Urothelium cell line (cell line): ENCODE results near the gene PJVK.
"Not testable (repeated sequence)": the region's sequence is repeated elsewhere in the genome, so short reads cannot be mapped to it uniquely, and the experiment has no call there.

Source experiments
- DNase-seq: peaks from one replicate; pipeline ENCODE4 v3.0.0; 2011; ENCODE audit warnings: low spot score, mixed read lengths
- FAIRE-seq: peaks from 2 replicates; lab custom pipeline; 2011; peaks lifted over from hg19 to GRCh38; lab: Jason Lieb, UNC

Gene PJVK, protein sequence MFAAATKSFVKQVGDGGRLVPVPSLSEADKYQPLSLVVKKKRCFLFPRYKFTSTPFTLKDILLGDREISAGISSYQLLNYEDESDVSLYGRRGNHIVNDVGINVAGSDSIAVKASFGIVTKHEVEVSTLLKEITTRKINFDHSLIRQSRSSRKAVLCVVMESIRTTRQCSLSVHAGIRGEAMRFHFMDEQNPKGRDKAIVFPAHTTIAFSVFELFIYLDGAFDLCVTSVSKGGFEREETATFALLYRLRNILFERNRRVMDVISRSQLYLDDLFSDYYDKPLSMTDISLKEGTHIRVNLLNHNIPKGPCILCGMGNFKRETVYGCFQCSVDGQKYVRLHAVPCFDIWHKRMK

DNA sequence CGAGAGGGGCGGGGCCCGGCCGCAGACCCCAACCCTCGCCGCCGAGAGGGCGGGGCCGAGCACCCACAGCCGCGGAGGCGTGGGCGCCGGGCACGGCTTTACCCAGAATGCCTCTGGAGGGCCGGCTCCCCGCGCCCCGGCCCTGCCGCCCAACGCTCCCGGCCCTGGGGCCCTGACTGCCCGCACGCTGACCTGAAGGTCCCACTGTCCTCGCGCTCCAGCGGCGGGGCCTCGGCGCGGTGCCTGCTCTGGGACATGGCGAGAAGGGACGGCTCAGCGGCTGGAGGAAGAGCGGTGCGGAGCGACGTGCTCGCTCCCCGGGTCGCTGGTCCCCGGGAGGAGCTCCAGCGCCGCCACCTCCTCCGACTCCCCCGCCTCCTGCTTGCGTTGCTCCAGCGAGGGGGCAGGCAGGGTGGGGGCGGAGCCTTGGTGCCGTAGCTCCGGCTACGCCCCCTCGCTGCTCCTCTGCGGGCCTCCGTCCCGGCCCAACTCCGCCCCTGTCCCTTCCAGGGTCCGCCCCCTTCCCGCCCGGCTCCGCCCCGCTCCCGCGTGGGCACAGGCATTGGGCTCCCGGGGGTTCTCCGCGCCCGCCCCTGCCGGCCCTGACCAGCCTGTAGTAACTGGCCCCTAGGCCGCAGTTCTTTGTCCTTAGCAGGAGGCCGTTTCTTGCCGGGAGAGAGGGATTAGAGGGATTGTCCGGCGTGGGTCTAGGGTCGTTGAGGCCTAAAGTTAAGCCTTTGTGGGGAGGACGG lies at the start of gene PJVK, which contains the start of gene PRKRA:
Gene PJVK, plus strand, starts transcription at position 605 of the 752 bp plus-strand sequence. CDS start 2,032 bp downstream, outside the sequence.
Gene PRKRA, minus strand, starts transcription at position 402 of the 752 bp plus-strand sequence. Its CDS starts 145 bp downstream, at position 257.
- FAIRE-seq, result peak; percentile 87
- peak; percentile 98 for DNase-seq

DNA sequence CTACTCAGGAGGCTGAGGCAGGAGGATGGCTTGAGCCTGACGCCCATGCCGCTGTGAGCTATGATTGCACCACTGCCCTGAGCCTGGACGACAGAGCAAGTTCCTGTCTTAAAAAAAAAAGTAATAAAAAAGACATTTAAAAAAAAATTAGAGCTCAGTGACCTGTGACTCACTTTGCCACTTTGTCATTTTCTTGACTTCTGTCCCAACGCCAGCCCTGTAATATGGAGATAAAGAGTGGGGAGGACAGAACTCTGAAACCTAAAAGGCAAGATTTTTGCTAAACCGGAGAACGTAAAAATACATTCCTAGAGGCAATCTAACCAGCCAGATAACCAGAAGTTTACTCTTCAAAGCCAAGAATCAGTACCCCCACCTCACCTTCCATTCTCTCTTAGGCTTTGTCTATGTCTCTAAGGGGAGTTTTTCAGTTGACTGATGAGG lies 49.2 kb upstream of the PJVK start:
- no peak for FAIRE-seq

DNA sequence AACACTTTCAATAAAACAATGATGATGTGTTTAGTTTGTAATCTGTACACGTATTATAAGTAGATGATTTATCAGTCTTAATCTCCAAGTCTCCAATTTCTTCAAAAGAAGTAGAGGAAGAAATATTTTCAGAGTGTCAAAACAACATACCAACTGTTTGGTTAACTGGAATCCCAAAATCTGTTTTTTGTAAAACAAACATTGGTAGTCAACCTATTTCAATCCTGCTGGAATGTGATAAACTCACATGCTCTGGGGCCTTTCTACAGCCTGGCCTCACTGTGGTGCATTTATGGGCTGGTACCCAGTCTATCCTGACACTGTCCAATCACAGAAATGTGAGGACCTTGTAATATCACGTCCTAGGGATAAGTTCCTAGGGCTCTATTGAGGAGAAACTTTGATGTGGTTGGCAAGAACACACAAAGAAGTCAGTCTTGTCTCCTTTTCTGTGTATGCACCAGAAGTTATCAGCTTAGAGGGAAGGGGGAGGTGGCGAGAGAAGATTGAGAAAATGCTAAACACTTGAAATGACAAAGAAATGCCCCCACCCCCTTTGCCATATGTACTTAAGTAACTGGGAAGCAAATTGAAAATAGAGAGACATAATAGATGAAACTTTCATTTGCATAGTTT lies 47.4 kb upstream of the PJVK start:
- FAIRE-seq (no peak), DNase-seq (no peak)

More for the DNA sequence above, 49.2 kb upstream of the PJVK start:
- DNase-seq, result no peak

DNA sequence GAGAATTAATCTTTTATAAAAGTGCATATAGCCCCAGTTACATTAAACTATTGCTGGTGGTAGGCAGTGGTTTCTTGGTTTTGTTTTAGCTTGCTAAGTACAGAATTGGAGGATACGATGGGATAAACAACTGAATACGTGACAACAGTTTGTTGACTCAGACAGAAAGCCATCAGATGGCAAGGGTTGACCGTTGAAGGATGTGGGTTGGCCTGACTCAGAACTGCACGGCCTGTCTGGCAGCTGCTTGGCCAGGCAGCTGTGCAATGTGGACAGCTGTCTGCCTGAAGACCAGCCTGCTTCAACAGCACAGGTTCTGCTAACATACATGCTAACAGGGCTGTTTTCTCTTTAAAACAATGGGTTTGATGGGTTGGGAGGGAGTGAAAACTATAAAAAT lies 46.8 kb upstream of the PJVK start:
- peak; percentile 49 for DNase-seq
- FAIRE-seq, result no peak

DNA sequence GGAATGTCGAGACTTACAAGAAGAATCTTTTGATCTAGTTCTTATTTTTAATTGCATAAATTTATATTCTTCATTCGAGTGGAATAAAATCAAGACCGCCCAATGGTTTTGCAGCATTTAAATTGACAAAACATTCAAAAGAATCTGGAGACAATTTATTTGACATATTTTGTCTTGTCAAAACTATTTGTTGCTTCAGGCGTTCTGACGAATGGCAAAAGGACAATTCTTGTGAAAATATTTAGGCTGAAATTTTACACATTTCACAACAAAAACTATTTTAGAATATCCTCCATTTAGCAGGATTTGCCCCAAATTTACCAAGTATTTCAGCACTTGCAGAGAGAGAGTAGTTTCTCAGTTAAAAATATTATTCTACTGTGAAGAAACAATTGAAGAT lies 41.9 kb upstream of the PJVK start:
- DNase-seq (no peak), FAIRE-seq (no peak)

DNA sequence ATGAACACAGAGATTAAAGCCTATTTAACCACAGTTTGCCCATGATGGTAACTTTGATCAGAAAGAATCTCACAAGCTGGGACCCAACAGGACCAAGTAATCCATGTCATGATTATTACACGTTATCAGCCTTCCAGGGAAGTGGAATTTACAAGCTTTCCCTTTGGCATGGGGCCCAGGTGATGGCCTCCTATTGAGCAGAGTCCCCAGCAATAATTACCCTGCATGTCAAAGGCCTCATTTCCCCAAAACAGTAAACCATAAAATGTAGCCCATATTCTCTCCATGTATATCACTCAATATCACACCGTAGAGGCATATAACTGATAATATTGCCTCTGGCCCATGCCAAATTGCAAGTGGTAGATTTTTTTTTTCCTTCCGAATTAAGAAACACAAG lies 39.1 kb upstream of the PJVK start:
- no peak for DNase-seq

DNA sequence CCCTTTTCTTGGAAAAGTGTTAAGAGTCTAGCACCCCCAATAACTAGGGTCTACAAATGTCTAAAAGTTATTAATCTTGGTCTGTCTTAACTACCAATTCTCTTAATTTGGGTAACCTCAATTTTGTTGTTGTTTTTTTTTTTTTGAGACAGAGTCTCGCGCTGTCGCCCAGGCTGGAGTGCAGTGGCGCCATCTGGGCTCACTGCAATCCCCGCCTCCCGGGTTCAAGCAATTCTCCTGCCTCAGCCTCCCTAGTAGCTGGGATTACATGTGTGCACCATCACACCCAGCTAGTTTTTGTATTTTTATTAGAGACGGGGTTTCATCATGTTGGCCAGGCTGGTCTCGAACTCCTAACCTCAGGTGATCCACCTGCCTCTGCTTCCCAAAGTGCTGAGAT lies 38.7 kb upstream of the PJVK start:
- not testable (repeated sequence) for DNase-seq, FAIRE-seq

More for the DNA sequence above, 39.1 kb upstream of the PJVK start:
- FAIRE-seq, result no peak

DNA sequence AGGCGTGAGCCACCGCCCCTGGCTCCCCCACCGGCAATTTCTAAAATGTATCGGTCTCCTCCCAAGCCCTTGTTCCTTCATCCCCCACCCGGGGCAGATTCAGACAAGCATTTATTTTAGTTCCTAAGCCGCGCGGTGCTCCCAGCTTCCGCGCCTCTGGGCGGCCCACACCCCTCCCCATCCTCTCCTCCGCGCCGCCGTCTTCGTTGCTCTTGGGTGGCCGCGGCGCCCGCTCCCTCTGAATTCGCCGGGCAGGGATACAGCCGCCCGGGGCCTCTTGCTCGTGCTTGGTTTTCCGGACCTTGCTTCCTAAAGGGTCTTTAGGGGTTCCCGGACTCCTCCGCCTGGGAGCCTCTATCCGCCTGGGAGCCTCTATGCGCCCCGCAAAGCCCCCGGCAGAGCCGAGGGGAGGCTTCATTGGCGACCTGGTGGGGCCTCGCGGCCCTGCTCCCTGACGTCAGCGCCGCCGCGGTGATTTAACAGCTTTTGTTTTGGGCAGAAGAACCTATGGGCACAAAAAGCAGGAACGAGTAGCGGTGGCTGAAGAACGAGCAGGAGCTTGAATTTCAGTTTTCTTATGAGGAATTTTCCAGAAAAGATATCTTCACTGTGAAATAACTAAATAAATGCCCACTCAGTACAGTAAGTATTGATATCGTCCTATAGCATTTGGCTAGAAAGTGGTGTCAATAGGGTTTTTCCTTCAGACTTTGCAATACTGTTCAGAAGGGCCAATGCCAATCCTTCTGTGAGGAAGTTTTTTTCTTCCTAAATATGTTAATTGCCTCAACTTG lies 37.5 kb upstream of the PJVK start:
- peak; percentile 74 for DNase-seq
- no peak for FAIRE-seq

DNA sequence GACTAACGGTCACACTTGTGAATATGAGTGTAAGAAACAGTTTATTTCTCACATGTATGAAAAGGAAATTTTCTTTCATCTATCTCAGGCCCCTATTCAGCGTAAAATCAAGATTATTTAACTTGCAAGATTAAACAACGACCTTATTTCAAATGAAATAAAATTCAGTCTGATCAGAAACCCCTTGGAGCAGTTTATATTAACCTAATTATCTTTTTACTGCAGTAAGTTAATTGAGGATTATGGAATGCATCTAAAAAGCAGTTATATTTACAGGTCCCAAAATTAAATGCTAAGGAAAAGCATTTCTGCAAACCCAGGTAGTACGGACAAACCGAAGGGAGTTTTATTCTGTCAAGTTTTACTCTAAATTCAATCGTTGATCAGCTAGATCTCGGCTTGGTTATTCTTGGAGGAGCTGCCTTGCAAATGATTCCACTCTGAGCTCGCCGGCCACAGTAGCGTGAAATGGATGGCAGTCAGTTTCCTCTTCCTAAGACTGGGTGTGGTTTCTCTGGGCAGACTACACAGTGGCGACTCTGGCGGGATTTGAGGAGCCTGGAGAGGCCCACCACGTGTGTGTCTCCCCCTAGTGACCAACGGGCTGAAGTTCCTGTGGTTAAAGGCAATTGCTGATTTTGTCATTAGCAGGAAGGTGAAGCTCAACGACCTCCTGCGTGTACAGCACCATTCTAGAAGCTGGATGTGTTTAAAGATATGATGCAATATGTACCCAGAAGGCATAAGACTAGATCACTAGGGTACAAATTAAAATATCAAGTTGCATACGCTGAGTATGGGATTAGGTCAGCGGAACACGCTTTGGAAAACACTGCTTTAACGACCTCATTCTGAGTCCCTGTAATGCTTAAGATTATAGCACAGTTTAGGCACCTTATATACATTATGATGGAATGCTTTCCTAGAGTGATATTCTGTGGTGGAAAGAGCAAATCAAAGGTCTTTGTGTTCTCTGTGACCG lies 36.6 kb upstream of the PJVK start:
- peak; percentile 90 for DNase-seq
- no peak for FAIRE-seq

DNA sequence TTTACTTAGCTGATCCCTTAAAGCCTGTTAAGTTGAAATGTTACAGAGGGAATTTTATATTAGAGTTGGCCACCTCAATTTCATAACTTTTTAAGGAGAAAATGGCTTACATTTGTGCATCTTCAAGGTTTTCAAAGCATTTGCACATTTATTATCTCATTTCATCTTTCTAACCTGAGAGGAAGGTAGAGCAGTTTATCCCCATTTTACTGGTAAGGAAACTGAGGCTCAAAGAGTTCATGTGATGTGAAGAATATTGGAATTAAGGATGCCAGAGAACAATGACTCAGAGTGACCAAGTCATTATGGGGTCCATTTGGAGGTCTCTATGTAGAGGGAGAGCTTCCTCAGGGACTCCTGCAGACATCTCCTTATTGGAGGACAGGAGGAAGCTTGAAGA lies 35.2 kb upstream of the PJVK start:
- DNase-seq (no peak), FAIRE-seq (no peak)

DNA sequence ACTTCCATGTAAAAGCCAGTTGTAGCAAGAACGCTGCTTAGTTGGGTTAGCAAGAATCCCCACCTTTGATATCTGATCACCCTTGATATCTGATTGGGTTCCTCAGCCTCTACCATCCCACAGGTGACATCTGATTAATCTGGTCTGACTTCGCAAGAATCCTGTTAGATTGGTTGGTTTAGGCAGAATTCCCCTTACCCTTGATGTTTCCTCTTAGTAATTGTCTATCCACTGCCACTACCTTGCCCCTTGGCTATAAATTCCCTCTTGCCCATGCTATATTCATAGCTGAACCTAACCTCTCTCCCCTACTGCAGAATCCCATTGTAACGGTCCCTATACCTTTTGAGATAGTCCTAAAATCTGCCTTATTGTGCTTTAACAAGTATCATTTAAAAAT lies 33.3 kb upstream of the PJVK start:
- DNase-seq (no peak), FAIRE-seq (no peak)

DNA sequence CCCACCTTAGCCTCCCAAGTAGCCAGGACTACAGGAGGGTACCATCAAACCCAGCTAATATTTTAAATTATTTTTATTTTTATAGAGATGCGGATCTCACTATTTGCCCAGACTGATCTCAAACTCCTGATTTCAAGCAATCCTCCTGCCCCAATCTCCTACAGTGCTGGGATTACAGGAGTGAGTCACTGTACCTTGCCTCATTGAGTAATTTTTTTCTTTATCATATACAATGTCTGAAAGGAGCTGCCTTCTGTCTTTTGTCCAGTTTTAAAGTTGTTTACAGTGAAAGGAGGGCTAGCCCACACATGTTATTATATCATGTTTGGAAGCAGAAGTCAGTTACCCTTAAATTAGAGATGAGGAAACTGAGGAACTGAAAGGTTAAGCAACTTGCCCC lies 32.8 kb upstream of the PJVK start:
- DNase-seq (no peak), FAIRE-seq (no peak)

DNA sequence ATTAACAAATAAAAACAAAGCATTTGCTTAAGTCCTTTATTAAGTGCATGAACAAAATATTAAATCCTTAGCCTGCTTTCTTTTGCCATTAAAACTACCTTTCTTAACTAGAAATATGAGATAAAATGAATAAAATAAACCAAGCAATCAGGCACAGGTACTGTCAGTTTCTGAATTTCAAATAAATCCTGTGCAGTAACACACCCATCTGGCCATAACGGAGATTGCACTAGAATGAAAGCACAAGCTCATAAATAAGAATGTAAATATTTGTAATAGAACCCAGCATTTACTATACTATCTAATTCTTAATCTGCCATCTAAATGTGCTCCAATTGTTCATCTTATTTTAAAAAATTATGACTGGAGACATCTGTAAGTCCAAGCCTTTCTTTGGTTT lies 32.1 kb upstream of the PJVK start:
- FAIRE-seq, result no peak
- no peak for DNase-seq

DNA sequence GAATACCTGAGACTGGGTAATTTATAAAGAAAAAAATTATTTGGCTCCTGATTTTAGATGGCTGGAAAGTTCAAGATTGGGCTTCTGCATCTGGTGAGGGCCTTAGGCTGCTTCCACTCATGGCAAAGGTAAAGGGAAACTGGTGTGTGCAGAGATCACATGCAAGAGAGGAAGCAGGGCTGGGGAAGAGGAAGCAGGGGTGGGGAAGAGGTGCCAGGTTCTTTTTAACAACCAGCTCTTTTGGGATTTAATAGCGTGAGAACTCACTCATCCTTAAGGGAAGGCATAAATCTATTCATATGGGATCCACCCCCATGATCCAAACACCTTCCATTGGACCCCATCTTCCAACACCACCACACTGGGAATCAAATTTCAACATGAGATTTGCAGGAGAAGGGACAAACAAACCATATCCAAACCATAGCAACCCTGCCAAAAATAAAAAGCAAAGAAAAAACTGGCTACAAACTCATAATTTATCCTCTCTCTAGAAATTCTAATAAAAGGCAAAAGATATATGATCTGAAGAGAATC lies 30.6 kb upstream of the PJVK start:
- DNase-seq (no peak), FAIRE-seq (no peak)

DNA sequence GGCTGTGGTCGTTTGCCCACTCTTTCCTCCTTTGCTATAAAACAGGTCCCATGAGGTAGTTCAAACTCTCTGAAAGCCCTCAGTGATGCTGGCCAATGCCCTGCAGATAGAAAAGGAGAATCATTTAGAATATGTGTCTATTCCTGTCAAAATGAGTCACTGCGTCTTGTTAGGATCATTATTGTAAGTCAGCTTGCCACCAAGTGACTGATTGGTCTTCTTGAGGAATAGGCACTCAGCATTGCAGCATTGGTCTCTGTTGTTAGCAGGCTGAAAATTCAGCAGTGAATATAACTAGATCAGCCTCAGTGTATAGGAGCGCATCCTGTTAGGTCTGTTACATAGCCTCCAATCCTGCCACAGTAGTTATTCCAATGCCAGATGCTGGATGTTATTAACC lies 29.1 kb upstream of the PJVK start:
- DNase-seq (no peak), FAIRE-seq (no peak)

DNA sequence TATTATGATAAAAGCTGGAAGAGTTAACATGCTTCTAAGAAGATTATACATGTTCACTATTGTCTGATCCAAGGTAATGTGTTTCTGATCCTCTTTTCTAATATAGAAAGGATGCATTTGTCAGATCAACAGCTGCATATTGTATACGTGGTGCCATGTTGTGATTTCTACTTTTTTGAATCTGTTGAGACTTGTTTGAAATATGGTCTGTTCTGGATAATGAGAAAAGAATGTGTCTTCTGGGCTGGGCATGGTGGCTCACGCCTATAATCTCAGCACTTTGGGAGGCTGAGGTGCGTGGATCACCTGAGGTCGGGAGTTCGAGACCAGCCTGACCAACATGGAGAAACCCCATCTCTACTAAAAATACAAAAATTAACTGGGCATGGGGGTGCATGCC lies 27.4 kb upstream of the PJVK start:
- DNase-seq, FAIRE-seq: not testable (repeated sequence)

DNA sequence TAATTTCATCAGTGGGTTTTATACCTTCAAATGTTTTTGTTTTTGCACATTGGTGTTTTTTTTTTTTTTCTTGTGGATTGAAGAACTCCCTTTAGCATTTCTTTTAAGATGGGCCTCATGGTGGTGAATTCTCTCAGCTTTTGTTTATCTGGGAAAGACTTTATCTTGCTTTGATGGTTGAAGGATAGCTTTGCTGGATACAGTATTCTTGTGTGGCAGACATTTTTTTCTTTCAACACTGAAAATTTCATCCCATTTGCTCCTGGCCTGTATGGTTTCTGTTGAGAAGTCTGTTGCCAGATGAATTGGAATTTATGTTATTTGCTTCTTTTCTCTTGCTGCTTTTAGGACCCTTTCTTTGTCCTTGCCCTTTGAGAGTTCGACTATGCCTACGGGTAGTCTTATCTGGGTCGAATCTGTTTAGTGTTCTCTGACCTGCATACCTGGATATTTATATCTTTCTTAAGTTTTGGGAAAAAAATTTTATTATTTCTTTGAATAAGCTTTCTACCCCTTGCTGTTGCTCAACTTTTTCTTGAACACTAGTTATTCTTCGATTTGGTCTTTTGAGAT lies 25.8 kb upstream of the PJVK start:
- no peak for DNase-seq
- FAIRE-seq, result no peak

DNA sequence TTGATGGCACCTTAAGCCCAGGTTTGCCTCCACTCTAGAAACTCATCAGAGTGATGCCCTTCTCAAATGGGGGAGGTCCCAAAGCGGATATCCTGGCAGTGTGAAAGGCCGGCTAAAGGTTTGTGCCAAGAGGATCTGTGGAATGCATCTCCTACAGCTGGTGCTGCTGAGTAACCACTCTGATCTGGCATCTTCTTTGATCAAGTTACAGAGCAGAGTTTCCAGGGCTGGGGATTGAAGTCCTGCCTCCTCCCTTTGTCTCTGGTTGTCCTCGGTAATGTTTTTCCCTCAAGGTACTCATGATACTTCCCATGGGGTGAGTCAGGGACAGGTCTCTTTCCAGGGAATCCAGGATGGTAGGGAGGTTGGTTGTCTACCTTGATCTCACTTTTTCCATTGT lies 24.8 kb upstream of the PJVK start:
- DNase-seq (no peak), FAIRE-seq (no peak)

DNA sequence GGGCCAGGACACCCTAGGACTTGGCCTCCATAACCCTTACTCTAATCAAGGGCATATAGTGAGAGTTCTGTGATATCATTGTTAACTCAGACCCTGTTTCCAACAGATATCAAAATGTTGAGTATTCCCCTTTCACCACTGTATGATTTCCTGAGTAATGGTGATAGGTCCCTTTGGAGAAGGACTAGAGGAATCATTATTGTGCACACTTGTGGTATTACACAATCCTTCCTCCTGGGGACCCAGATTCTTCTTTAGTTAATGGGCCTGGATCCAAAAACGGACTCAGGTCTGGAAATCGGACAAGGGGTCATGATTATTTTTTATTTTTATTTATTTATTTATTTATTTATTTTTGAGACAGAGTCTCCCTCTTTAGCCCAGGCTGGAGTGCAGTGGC lies 23.7 kb upstream of the PJVK start:
- DNase-seq (no peak), FAIRE-seq (no peak)
